NT2/D1 (cell line): ENCODE measurements around the gene AHRR.

Experiments
- SUZ12 ChIP-seq: IDR thresholded peaks from 2 replicates; pipeline ENCODE4 v1.6.1; 2011; ENCODE audit not compliant: insufficient read length, insufficient read depth; ENCODE audit errors: extremely low read depth
- YY1 ChIP-seq: IDR thresholded peaks from 2 replicates; pipeline ENCODE4 v1.6.1; 2011; ENCODE audit not compliant: insufficient read length, insufficient read depth
- ZNF274 ChIP-seq: IDR thresholded peaks from 2 replicates; pipeline ENCODE4 v1.6.1; 2011; ENCODE audit warnings: mild to moderate bottlenecking, low read depth, low read length

- TF ChIP-seq SUZ12, result no peak
- no peak for TF ChIP-seq YY1
- no peak for TF ChIP-seq ZNF274
These were observed 85.5 kb downstream of the AHRR start for GRCh38 chr5:407051-407450.
